Measurements from ENCODE around the gene ARIH2. TPM values are rescaled to one million over a fixed set of nuclear protein-coding genes. Genes with fewer than 3 reads are reported as not detected.

Gene ARIH2
- total RNA-seq, 4 donors from 2014 or later: 92.2 to 143 (median 123) TPM

DNA sequence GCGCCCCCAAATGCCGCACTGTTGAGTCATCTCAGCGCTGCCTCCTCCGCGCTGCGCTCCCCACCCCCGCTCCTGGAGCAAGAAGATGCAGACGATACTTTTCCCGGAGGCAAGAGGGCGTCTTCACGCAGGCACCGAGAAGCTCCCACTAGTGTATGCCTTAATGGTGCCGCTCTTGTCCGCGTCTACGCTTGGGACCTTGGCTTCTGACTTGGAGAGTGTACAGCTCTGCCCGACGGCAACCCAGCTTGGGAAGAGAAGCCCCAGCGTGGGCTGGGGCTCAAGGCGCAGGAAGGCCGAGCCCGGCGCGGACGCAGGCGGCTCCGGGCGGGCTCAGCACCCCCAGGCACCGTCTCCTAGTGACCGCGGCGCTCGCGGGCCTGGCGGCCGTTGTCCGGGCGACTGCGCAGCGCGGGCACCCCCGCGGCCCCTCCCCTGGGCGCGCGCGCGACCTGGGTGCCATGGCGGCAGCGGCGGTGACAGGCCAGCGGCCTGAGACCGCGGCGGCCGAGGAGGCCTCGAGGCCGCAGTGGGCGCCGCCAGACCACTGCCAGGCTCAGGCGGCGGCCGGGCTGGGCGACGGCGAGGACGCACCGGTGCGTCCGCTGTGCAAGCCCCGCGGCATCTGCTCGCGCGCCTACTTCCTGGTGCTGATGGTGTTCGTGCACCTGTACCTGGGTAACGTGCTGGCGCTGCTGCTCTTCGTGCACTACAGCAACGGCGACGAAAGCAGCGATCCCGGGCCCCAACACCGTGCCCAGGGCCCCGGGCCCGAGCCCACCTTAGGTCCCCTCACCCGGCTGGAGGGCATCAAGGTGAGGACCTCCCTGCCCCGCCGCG lies 71.4 kb downstream of the ARIH2 start, which contains the start of gene P4HTM:
TSS of gene P4HTM (plus strand) at position 446 of the 840 bp plus-strand sequence. CDS start at position 462, 16 bp downstream.
- peak; percentile 93 for ATAC-seq
- WGBS, 2 donors (ENCODE audit: low coverage in 1 of 2): no CpG with 5 or more reads among the region's 91 CpGs
- peak within 1 kb of the TSS; percentile 72 to 92 for H3K4me3 ChIP-seq
- no peaks in the 10 kb centered on the region for H3K9me3 ChIP-seq
- peak; percentile 65 to 68 for TF ChIP-seq POLR2A (IDR thresholded peaks at IDR 0.05)
- TF ChIP-seq EP300 (IDR thresholded peaks at IDR 0.05): no peak
- peak; percentile 94 for TF ChIP-seq POLR2AphosphoS5 (IDR thresholded peaks at IDR 0.05)
- TF ChIP-seq, protein P1, sequence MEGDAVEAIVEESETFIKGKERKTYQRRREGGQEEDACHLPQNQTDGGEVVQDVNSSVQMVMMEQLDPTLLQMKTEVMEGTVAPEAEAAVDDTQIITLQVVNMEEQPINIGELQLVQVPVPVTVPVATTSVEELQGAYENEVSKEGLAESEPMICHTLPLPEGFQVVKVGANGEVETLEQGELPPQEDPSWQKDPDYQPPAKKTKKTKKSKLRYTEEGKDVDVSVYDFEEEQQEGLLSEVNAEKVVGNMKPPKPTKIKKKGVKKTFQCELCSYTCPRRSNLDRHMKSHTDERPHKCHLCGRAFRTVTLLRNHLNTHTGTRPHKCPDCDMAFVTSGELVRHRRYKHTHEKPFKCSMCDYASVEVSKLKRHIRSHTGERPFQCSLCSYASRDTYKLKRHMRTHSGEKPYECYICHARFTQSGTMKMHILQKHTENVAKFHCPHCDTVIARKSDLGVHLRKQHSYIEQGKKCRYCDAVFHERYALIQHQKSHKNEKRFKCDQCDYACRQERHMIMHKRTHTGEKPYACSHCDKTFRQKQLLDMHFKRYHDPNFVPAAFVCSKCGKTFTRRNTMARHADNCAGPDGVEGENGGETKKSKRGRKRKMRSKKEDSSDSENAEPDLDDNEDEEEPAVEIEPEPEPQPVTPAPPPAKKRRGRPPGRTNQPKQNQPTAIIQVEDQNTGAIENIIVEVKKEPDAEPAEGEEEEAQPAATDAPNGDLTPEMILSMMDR (IDR thresholded peaks at IDR 0.05): peak in 3 of 4 experiments; percentile 41 to 62 (median 48)
- peaks cover 0 to 33% of the 10 kb centered on the region in 2 donors for H3K36me3 ChIP-seq
- H3K4me1 ChIP-seq: peaks cover 3 to 45% (median 15%) of the 10 kb centered on the region in 3 donors
- H3K27ac ChIP-seq: peak within 1 kb of the TSS; percentile 80 to 98 (median 96)
- no peaks in the 10 kb centered on the region for H3K27me3 ChIP-seq

DNA sequence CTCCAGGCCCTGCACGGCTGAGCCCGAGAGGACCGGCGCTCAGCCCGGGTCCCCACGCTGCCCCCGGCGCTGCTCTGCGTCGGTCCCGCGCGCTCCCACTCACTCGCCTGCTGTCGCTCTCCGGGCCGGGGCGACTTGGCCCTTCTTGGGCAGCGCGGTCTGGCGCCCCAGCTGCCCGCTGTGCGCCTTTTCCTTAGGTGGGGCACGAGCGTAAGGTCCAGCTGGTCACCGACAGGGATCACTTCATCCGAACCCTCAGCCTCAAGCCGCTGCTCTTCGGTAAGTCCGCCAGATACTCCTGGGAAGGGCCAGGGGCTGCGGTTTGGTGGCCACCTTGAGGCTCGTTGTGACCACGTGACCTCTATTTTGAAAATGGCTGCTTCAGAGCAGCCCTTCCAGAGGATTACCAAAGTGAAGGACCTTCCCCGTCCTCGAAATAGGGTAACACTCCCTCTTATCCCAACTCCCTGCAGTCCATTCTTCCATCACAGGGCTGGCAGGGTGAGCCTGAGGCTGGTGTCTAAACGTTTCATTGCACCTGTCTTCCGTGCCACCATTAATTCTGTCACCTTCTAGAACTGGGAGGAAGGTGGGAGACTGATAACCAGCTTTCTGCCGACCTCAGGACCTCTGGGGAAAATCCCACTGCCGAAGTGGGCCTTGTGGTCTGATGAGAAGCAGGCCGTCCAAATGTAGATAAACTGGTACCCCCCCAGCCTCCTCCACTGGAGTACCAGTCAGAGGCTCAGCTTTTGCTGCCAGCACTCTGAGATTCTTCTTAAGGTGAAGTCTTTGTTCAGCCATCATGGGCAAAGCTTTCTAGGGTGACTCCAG lies 72.2 kb downstream of the ARIH2 start:
- peak; percentile 10 for ATAC-seq
- WGBS, 2 donors (ENCODE audit: low coverage in 1 of 2): 25% methylated on average over 7 of the region's 40 CpGs; no CpG with 5 or more reads in 1 of the 2 donors

DNA sequence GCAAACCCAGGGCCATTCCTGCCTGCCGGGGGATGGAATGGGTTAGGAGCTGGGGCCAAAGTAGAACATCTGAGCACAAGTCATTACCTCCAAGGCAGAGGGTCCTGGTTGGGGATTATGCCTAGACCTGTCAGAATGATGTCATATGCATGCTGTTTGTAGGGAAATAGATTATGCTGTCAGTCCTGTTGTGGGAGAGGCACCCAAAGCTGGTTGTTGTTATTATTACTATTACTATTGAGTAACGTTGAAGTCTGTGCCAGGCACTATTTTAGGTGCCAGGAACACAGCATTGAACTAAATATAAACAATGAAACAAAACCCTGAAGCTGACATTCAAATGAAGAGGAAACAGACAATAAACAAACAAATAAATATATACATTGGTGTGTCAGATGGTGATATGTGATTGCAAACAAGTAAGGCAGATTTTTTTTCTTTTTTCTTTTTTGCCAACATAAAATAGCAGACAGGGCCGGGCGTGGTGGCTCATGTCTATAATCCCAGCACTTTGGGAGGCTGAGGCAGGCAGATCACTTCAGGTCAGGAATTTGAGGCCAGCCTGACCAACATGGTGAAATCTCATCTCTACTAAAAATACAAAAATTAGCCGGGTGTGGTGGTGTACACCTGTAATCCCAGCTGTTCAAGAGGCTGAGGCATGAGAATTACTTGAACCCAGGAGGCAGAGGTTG lies 73.4 kb downstream of the ARIH2 start:
- H3K36me3 ChIP-seq: peaks cover 0 to 31% of the 10 kb centered on the region in 2 donors
- WGBS, 2 donors (ENCODE audit: low coverage in 1 of 2): 48 to 75% methylated on average over 2 to 3 of the region's 5 CpGs
- H3K4me3 ChIP-seq: peak overlapping the region in 1 of 2 donors; percentile 92
- no peak for ATAC-seq
- H3K9me3 ChIP-seq: no peaks in the 10 kb centered on the region
- H3K4me1 ChIP-seq: peaks cover 3 to 45% (median 15%) of the 10 kb centered on the region in 3 donors
- peak overlapping the region in 3 of 4 donors; percentile 96 to 98 (median 96) for H3K27ac ChIP-seq
- H3K27me3 ChIP-seq: no peaks in the 10 kb centered on the region
- TF ChIP-seq, protein P1 (IDR thresholded peaks at IDR 0.05): no peak

More for the DNA sequence above, 72.2 kb downstream of the ARIH2 start:
- H3K27me3 ChIP-seq: no peaks in the 10 kb centered on the region
- peaks cover 0 to 31% of the 10 kb centered on the region in 2 donors for H3K36me3 ChIP-seq
- H3K9me3 ChIP-seq: no peaks in the 10 kb centered on the region
- TF ChIP-seq POLR2A (IDR thresholded peaks at IDR 0.05): no peak
- TF ChIP-seq, protein P1 (IDR thresholded peaks at IDR 0.05): no peak
- no peak for TF ChIP-seq EP300 (IDR thresholded peaks at IDR 0.05)
- no peak for TF ChIP-seq POLR2AphosphoS5 (IDR thresholded peaks at IDR 0.05)
- peak overlapping the region; percentile 80 to 98 (median 96) for H3K27ac ChIP-seq
- peak overlapping the region; percentile 72 to 92 for H3K4me3 ChIP-seq
- H3K4me1 ChIP-seq: peaks cover 3 to 45% (median 15%) of the 10 kb centered on the region in 3 donors

GRCh38 chr3:48993834-48994233 lies 75.2 kb downstream of the ARIH2 start:
- no peak overlapping the region for H3K27ac ChIP-seq
- H3K27me3 ChIP-seq: no peaks in the 10 kb centered on the region
- peaks cover 3 to 32% (median 14%) of the 10 kb centered on the region in 3 donors for H3K4me1 ChIP-seq
- H3K36me3 ChIP-seq: peaks cover 0 to 44% of the 10 kb centered on the region in 2 donors
- TF ChIP-seq EP300 (IDR thresholded peaks at IDR 0.05): no peak
- TF ChIP-seq POLR2AphosphoS5 (IDR thresholded peaks at IDR 0.05): no peak
- no peak for TF ChIP-seq POLR2A (IDR thresholded peaks at IDR 0.05)
- TF ChIP-seq, protein P1 (IDR thresholded peaks at IDR 0.05): no peak
- no peak overlapping the region for H3K4me3 ChIP-seq
- no peaks in the 10 kb centered on the region for H3K9me3 ChIP-seq
- no peak for ATAC-seq
